Activated naive CD8-positive, alpha-beta T cell (primary cell): ENCODE results near the gene HMGXB4.

Source experiments
- H3K27ac Mint-ChIP-seq: one replicate; pipeline ENCODE4 v1.8.0; 2021; ENCODE audit warnings: mixed read lengths
- H3K27me3 Mint-ChIP-seq: one replicate; pipeline ENCODE4 v1.8.0; 2021; ENCODE audit warnings: mixed read lengths
- H3K36me3 Mint-ChIP-seq: one replicate; pipeline ENCODE4 v1.8.0; 2021; ENCODE audit warnings: mixed read lengths
- H3K4me1 Mint-ChIP-seq: one replicate; pipeline ENCODE4 v1.8.0; 2021; ENCODE audit warnings: low read depth, mixed read lengths
- H3K4me3 Mint-ChIP-seq: one replicate; pipeline ENCODE4 v1.8.0; 2021; ENCODE audit warnings: mild to moderate bottlenecking, mixed read lengths
- H3K9me3 Mint-ChIP-seq: one replicate; pipeline ENCODE4 v1.8.0; 2021; ENCODE audit warnings: low read depth, mixed read lengths

Gene HMGXB4

DNA sequence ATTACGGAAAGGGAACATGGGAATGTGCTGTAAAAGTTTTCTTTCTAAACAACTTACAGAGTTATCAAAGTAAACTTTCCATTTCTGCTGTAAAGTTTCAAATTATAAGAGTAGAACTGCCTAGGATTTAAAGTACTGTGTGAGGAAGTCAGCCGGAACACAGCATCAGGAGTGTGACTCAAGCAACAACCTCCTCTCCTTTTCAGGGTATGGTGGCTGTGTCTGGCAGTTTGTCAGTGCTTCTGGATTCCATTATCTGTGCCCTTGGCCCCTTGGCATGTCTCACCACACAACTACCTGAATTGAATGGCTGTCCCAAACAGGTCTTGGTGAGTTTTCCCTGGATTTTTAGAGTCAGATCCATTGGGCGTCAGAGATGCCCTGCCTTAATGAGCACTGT lies 35.5 kb downstream of the HMGXB4 start:
- H3K9me3 Mint-ChIP-seq, result no peaks in the 10 kb centered on the region
- peaks cover 10% of the 10 kb centered on the region for H3K36me3 Mint-ChIP-seq
- H3K4me1 Mint-ChIP-seq, result no peaks in the 10 kb centered on the region
- H3K27me3 Mint-ChIP-seq, result no peaks in the 10 kb centered on the region
- H3K27ac Mint-ChIP-seq, result no peak overlapping the region
- no peak overlapping the region for H3K4me3 Mint-ChIP-seq

DNA sequence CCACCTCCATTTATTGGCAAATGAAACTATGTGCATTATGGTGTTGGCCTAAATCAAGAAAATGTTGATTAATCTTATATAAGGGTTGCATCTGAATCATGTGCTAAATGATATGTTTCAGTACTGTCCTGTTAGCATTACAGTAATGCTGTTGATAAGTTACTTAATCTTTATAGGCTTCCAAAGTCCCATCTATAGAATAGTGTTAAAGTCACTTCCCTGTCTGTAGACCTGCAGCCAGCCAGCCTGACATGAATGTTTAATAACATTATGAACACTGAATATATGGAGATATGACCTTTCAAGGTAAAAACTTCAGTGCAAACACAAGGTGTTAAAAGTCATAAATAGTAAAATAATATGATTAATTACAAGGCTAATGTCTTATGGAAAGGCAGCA lies 38.8 kb downstream of the HMGXB4 start:
- Mint-ChIP-seq H3K27ac (no peak overlapping the region), H3K4me3 (no peak overlapping the region), H3K9me3 (no peaks in the 10 kb centered on the region), H3K27me3 (no peaks in the 10 kb centered on the region), H3K4me1 (peaks cover 13% of the 10 kb centered on the region), H3K36me3 (peaks cover 10% of the 10 kb centered on the region)

DNA sequence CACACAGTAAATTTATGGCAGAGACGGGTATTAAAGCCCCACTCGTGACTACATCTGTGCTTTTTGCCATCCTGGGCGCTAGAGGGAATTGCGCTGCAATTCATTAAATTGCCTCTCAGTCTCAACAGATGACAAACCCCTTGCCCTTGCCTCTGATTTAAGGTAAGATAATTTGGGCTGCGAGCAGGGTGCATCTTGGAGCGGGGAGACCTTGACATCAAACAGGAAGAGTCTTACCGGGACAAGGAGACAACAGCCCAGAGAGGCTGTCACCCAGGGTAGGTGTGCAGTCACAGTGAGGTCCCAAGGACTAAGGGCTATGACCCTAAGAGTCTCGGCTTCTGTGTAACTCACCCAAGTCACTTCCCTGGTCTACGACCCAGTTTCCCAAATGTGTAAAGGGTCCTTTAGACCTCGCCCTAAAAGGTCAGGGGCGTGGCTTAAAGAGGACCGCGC lies 42.0 kb downstream of the HMGXB4 start:
- Mint-ChIP-seq H3K4me1 (peaks cover 34% of the 10 kb centered on the region), H3K27ac (peak overlapping the region; percentile 72), H3K27me3 (no peaks in the 10 kb centered on the region), H3K4me3 (peak overlapping the region; percentile 91), H3K9me3 (no peaks in the 10 kb centered on the region), H3K36me3 (peaks cover 2% of the 10 kb centered on the region)

DNA sequence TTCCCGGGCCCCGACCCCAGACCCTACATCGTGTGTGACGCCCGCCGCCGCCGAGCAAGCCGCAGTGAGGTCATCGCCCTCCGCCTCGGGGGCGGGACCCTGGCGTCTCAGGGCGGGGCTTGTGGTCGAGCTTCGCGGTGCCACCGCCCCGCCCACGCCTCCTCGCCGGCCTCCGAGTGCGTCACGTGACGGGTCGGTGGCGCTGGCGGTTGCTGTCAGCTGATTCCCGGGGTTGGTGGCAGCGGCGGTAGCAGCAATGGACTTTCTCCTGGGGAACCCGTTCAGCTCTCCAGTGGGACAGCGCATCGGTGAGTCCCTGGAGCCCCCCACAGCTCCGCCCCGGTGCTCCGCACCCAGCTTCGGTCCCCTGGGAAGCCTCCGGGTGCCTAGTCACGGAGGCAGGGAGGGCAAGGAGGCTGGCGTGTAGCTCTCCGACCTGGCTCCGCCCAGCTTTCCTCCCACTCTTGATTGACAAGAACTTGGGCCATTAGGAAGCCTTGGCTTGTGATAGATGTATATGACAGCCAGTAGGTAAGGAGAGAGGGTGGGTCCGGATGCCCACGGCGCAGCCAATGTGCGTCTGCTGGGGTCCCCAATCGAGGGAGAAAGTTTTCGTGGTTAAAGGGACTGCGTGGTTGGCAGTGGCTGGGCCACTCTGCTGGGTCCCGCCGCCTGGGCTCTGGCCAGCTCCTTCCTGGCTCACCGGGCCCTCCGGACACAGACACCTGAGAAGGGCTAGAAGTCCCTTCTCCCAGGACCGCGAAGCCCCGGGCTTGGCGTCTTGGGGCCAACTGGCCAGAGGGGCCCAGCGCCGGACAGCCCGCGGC lies 42.6 kb downstream of the HMGXB4 start, which contains the start of gene TOM1:
Gene TOM1 (plus strand): TSS at position 222 of the 827 bp plus-strand sequence. CDS start 35 bp downstream, at position 257.
- Mint-ChIP-seq H3K27me3 (no peaks in the 10 kb centered on the region), H3K27ac (peak within 1 kb of the TSS; percentile 93), H3K4me1 (peaks cover 38% of the 10 kb centered on the region), H3K9me3 (no peaks in the 10 kb centered on the region), H3K4me3 (peak within 1 kb of the TSS; percentile 91), H3K36me3 (peaks cover 2% of the 10 kb centered on the region)

DNA sequence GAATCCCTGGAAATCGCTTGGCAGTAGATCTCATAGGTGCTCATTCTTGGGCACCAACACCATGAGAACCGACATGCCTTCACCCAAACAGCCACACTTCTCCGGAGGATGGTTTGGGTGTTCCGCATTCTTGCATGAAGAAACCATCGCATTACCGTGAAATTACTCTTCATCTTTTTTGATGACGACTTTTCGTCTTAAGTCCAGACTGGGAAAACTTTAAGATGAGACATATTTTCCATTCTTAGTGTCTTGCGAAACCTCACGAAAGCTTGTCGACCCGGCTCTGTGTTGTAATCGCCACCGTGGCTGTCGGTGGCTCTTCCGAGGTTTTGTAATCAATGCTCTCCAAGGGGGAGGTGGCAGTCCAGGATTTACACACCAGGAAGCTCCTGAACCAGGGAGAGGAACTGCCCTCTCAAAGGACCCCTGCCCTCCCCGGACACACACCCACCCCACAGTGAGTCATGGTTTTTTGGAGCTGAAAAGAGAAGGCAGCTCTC lies 44.1 kb downstream of the HMGXB4 start:
- H3K4me1 Mint-ChIP-seq, result peaks cover 50% of the 10 kb centered on the region
- H3K9me3 Mint-ChIP-seq, result no peaks in the 10 kb centered on the region
- no peaks in the 10 kb centered on the region for H3K27me3 Mint-ChIP-seq
- H3K36me3 Mint-ChIP-seq, result peaks cover 2% of the 10 kb centered on the region
- H3K4me3 Mint-ChIP-seq, result peak overlapping the region; percentile 91
- H3K27ac Mint-ChIP-seq, result peak overlapping the region; percentile 75

DNA sequence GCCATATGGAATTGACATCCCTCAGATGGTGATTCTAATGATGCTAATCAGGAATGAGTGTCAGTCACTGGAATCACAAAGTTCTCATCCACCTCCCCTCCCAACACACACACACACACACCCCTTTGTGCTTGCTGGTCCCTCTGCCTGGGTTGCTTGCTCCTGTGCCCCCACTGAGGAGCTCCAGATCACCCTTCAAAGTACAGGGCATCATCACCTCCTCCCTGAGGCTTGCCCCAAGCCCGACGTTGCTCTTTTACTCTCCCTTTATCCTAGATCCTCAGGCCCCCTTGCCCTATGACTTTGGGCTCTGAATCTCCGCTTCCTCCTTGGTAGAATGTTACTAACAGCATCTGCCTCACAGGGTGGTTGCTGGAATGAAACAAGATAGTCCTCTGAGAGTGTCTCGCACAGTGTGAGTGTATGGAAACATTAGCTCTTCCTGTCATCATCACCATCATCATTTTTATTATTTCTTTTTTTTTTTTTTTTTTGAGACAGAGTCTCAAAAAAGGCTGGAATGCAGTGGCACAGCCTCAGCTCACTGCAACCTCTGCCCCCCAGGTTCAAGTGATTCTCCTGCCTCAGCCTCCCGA lies 45.8 kb downstream of the HMGXB4 start:
- H3K27me3 Mint-ChIP-seq, result no peaks in the 10 kb centered on the region
- H3K4me1 Mint-ChIP-seq, result peaks cover 68% of the 10 kb centered on the region
- peak overlapping the region; percentile 54 for H3K27ac Mint-ChIP-seq
- no peak overlapping the region for H3K4me3 Mint-ChIP-seq
- H3K36me3 Mint-ChIP-seq, result peaks cover 2% of the 10 kb centered on the region
- H3K9me3 Mint-ChIP-seq, result no peaks in the 10 kb centered on the region

DNA sequence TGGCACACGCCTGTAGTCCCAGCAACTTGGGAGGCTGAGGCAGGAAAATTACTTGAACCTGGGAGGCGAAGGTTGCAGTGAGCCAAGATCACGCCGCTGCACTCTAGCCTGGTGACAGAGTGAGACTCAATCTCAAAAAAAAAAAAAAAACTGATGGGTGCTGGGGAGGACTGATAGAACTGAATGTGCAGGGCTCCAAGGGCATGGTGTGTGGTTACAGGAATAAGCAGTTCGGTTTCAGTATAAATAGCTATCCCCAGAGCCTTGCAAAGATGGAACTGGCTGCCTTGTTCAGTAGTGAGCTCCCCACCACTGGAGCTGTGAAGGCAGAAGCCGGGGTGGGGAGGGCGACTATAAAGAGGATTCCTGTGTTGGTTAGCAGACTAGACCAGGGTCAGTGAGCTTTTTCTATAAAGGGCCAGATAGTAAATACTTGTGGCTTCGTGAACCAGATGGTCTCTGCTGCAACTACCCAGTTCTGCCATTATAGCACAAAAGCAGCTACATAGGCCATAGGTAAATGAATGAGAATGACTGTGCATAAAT lies 48.3 kb downstream of the HMGXB4 start:
- no peak overlapping the region for H3K4me3 Mint-ChIP-seq
- H3K27ac Mint-ChIP-seq, result no peak overlapping the region
- no peaks in the 10 kb centered on the region for H3K27me3 Mint-ChIP-seq
- no peaks in the 10 kb centered on the region for H3K9me3 Mint-ChIP-seq
- H3K36me3 Mint-ChIP-seq, result peaks cover 4% of the 10 kb centered on the region
- H3K4me1 Mint-ChIP-seq, result peaks cover 76% of the 10 kb centered on the region

DNA sequence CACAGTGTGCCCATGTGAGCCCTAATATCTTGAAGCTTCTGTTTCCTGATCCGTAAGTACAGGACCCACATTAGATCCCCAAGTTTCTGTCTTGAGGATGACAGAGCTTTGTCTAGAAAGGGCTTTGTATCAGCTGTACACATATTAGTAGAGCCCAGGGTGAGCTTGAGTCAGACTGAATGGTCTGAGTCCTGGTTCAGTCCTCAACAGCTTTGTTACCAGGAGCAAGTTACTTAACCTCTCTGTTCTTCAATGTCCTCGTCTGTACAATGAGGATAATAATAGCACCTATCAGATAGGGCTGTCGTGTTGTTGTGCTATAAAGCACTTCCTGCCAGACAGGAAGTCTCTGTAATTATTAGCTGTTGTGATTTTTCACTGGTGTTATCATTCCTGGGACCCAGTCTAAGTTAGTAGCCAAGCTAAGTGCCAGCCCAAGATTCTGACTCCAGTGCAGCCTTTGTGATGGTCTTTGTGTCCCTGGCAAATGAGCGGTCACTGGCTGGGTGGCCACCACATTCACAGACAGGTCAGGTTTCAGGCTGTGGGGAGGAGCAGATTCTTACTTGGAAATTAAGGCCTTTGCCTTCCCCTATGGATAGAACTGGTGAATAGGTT lies 49.2 kb downstream of the HMGXB4 start:
- no peak overlapping the region for H3K27ac Mint-ChIP-seq
- no peaks in the 10 kb centered on the region for H3K27me3 Mint-ChIP-seq
- H3K9me3 Mint-ChIP-seq, result no peaks in the 10 kb centered on the region
- H3K36me3 Mint-ChIP-seq, result peaks cover 4% of the 10 kb centered on the region
- H3K4me3 Mint-ChIP-seq, result peak overlapping the region; percentile 9
- peaks cover 77% of the 10 kb centered on the region for H3K4me1 Mint-ChIP-seq

DNA sequence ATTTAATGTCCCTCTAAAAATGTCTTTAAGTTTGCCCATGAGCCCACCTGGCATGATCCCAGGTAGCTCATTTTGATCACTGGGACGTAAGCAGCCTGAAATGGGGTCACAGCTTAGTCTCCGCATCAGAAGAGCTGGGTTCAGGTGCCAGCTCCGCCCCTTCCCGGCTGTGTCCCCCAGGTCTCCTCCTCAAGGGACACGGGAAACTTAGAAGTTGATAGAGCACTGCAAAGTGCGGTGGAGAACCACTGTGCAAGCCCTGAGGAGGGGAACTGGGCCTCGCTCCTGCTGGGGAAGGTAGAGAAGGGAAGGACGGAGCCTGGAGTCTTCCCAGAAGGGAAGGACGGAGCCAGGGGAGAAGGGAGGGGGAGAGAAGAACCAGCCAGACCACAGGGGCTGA lies 50.1 kb downstream of the HMGXB4 start:
- Mint-ChIP-seq H3K4me3 (no peak overlapping the region), H3K9me3 (no peaks in the 10 kb centered on the region), H3K4me1 (peaks cover 78% of the 10 kb centered on the region)

DNA sequence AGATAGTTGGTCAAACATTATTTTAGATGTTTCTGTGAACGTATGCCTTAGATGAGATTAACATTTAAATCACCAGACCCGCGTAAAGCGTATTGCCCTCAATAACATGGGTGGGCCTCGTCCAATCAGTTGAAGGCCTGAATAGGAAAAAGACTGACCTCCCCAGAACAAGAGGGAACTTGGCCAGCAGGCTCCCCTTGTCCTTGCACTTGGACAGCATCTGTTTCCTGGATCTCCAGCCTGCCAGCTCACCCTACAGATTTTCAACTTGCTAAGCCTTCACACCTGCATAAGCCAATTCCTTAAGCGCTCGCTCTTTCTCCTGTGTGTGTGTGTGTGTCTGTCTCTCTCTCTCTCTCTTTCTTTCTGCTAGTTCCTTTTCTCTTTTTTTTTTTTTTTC lies 50.6 kb downstream of the HMGXB4 start:
- H3K4me1 Mint-ChIP-seq, result peaks cover 78% of the 10 kb centered on the region
- H3K36me3 Mint-ChIP-seq, result peaks cover 4% of the 10 kb centered on the region
- H3K4me3 Mint-ChIP-seq, result no peak overlapping the region
- no peak overlapping the region for H3K27ac Mint-ChIP-seq
- H3K27me3 Mint-ChIP-seq, result no peaks in the 10 kb centered on the region
- no peaks in the 10 kb centered on the region for H3K9me3 Mint-ChIP-seq

More for the DNA sequence above, 50.1 kb downstream of the HMGXB4 start:
- no peak overlapping the region for H3K27ac Mint-ChIP-seq
- H3K27me3 Mint-ChIP-seq, result no peaks in the 10 kb centered on the region
- peaks cover 4% of the 10 kb centered on the region for H3K36me3 Mint-ChIP-seq

DNA sequence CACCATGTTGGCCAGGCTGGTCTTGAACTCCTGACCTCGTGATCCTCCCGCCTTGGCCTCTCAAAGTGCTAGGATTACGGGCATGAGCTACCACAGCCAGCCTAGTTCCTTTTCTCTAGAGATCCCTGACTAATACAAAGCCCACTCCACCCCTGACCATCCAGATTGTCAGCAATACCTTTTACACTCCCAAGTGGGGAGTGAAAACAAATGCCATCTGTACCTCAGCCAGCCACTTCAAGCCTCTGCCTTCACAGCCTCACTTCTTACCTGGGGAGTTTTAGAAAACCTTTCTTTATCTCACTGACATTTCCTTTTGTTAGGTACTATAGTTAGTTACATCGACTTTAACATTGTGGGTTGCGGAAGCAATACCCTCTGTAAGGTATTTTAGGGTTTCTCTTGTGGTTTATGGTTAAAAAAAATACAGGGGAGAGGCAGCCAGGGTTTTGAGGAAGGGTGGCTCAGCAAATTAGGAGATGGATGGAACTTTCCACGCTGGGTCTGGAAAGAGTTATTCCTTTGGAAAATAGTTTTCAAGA lies 51.3 kb downstream of the HMGXB4 start:
- Mint-ChIP-seq H3K4me1 (peaks cover 78% of the 10 kb centered on the region), H3K36me3 (peaks cover 4% of the 10 kb centered on the region), H3K27ac (peak overlapping the region; percentile 72), H3K4me3 (peak overlapping the region; percentile 56), H3K9me3 (no peaks in the 10 kb centered on the region), H3K27me3 (no peaks in the 10 kb centered on the region)

DNA sequence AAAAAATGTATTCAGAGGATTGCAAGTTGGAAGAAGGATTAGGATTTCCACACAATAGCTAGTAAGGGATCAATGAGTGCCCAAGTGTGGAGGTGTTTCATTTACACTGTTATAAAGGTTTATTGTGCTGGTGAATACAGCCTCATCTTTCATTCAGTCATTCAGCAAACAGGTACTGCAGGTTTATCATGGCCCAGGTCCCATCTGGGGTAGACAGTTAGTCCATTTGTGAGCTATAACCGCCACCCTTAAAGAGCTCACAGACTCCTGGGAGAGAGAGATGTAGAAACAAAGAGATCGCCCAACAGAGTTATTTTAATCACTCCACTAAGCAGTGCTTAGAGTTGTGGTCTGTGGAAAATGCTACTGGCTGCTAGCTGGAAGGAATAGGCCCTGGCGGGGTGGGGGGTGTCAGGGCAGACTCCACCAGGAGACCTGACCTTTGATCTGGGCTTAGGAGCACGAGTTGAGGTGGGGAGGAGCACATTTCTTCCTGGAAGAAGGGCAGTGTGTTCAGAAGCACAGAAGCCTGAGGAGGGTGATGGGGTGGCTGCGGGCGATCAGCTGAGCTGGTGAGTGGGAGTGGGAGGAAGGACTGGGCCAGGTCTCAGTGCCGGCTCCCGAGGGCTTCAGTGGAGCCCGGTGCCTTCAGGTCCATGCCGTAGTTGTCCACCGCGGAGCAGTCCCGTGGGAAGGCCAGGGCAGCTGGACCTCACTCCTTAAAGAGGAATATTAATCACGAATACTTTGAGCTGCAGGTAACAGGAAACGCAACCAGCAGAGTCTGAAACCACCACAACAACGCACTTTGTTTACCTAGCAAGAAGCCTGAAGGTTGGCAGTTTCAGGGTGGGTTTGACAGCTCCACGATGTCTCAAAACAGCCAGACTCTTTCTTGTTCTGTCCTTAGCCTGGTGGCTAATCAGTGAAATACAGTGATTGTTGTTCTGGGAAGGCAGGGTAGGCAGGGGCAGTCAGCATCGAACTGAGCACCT lies 53.6 kb downstream of the HMGXB4 start:
- H3K27me3 Mint-ChIP-seq, result no peaks in the 10 kb centered on the region
- H3K4me3 Mint-ChIP-seq, result no peak overlapping the region
- H3K27ac Mint-ChIP-seq, result no peak overlapping the region
- H3K36me3 Mint-ChIP-seq, result peaks cover 2% of the 10 kb centered on the region
- no peaks in the 10 kb centered on the region for H3K9me3 Mint-ChIP-seq
- H3K4me1 Mint-ChIP-seq, result peaks cover 67% of the 10 kb centered on the region

DNA sequence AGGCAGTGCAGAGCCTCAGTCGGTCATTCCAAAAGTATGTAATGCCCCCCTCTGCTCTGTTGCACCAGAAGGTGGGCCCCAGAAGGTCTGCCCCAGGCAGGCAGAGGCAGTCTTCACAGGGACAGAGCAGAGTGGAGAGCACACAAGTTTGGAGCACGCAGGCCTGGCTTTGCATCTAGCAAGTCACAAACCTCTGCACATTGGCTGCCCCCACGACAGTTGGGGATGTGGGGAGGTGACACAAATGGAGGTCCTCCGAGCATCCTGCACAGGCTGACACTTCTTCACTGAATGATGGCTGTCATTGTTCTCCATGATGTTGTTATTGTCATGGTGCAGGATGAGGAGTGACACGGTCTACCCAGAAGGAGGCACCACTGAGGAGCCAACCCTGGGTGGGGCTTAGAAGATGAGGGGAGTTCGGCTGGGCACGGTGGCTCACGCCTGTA lies 54.3 kb downstream of the HMGXB4 start:
- peaks cover 60% of the 10 kb centered on the region for H3K4me1 Mint-ChIP-seq
- peaks cover 2% of the 10 kb centered on the region for H3K36me3 Mint-ChIP-seq
- no peak overlapping the region for H3K27ac Mint-ChIP-seq
- H3K4me3 Mint-ChIP-seq, result no peak overlapping the region
- H3K9me3 Mint-ChIP-seq, result no peaks in the 10 kb centered on the region
- H3K27me3 Mint-ChIP-seq, result no peaks in the 10 kb centered on the region
